H9 (cell line): ENCODE data around the gene ADGRL2. TPM values are rescaled to one million over a fixed set of nuclear protein-coding genes. Genes with fewer than 3 reads are reported as not detected.

Experiments used
- DNase-seq: peaks from one replicate; pipeline ENCODE4 v3.0.0-alpha.2; 2017
- H2AFZ ChIP-seq: one replicate; pipeline ENCODE4 v1.6.1; 2013; ENCODE audit warnings: mild to moderate bottlenecking, low read length, control low read depth, moderate library complexity
- H2AK5ac ChIP-seq: 2 replicates; pipeline ENCODE4 v1.6.1; 2013; ENCODE audit warnings: low read length, control low read depth, mixed read lengths; ENCODE audit not compliant: insufficient read length
- H2BK120ac ChIP-seq: one replicate; pipeline ENCODE4 v1.6.1; 2013; ENCODE audit warnings: low read depth, mild to moderate bottlenecking, low read length, control low read depth, inconsistent platforms; ENCODE audit not compliant: poor library complexity, severe bottlenecking
- H2BK12ac ChIP-seq: 2 replicates; pipeline ENCODE4 v1.6.1; 2013; ENCODE audit warnings: low read length, control low read depth, mixed read lengths, low read depth; ENCODE audit not compliant: insufficient read length
- H2BK15ac ChIP-seq: 2 replicates; pipeline ENCODE4 v1.6.1; 2013; ENCODE audit warnings: low read depth, low read length, control low read depth
- H2BK20ac ChIP-seq: one replicate; pipeline ENCODE4 v1.6.1; 2013; ENCODE audit warnings: low read depth, mild to moderate bottlenecking, low read length, control low read depth, inconsistent platforms; ENCODE audit not compliant: poor library complexity, severe bottlenecking
- H2BK5ac ChIP-seq: 2 replicates; pipeline ENCODE4 v1.6.1; 2013; ENCODE audit warnings: low read length, control low read depth, mixed read lengths; ENCODE audit not compliant: insufficient read length
- H3K14ac ChIP-seq: 2 replicates; pipeline ENCODE4 v1.6.1; 2013; ENCODE audit warnings: low read length, control low read depth; ENCODE audit not compliant: insufficient read depth
- H3K18ac ChIP-seq: 2 replicates; pipeline ENCODE4 v1.6.1; 2013; ENCODE audit warnings: low read depth, mild to moderate bottlenecking, mixed read lengths, low read length, control low read depth; ENCODE audit not compliant: insufficient read length
- H3K23ac ChIP-seq: 2 replicates; pipeline ENCODE4 v1.6.1; 2013; ENCODE audit warnings: low read length, control low read depth, mixed read lengths, low read depth; ENCODE audit not compliant: insufficient read length
- H3K23me2 ChIP-seq: 2 replicates; pipeline ENCODE4 v1.6.1; 2013; ENCODE audit warnings: low read depth, mild to moderate bottlenecking, mixed read lengths, low read length, control low read depth; ENCODE audit not compliant: insufficient read length, poor library complexity, severe bottlenecking
- H3K27ac ChIP-seq: 2 replicates; pipeline ENCODE4 v1.5.1; 2013; ENCODE audit warnings: low read length, control low read depth, mixed read lengths, low read depth; ENCODE audit not compliant: insufficient read length
- H3K27me3 ChIP-seq: 2 replicates; pipeline ENCODE4 v1.6.1; 2013; ENCODE audit warnings: low read length, control low read depth, inconsistent platforms; ENCODE audit not compliant: insufficient read depth
- H3K4ac ChIP-seq: 2 replicates; pipeline ENCODE4 v1.6.1; 2013; ENCODE audit warnings: low read depth, mild to moderate bottlenecking, control low read depth, inconsistent platforms, low read length, moderate library complexity
- H3K4me1 ChIP-seq: 2 replicates; pipeline ENCODE4 v1.6.1; 2013; ENCODE audit warnings: low read length, control low read depth, inconsistent platforms; ENCODE audit not compliant: insufficient read depth
- H3K4me2 ChIP-seq: 2 replicates; pipeline ENCODE4 v1.6.1; 2013; ENCODE audit warnings: low read length, control low read depth, mixed read lengths; ENCODE audit not compliant: insufficient read length, insufficient read depth
- H3K56ac ChIP-seq: 2 replicates; pipeline ENCODE4 v1.6.1; 2013; ENCODE audit warnings: low read depth, mild to moderate bottlenecking, mixed read lengths, low read length, control low read depth; ENCODE audit not compliant: insufficient read length
- H3K79me1 ChIP-seq: 2 replicates; pipeline ENCODE4 v1.6.1; 2013; ENCODE audit warnings: low read depth, mild to moderate bottlenecking, moderate library complexity, low read length, control low read depth, inconsistent platforms; ENCODE audit not compliant: insufficient read depth, poor library complexity, severe bottlenecking
- H3K79me2 ChIP-seq: 2 replicates; pipeline ENCODE4 v1.6.1; 2013; ENCODE audit warnings: low read length, control low read depth, inconsistent platforms; ENCODE audit not compliant: insufficient read depth
- H3K9ac ChIP-seq: 2 replicates; pipeline ENCODE4 v1.6.1; 2013; ENCODE audit warnings: low read length, control low read depth, mixed read lengths; ENCODE audit not compliant: insufficient read length; ENCODE audit errors: extremely low read depth
- H3K9me3 ChIP-seq: one replicate; pipeline ENCODE4 v1.6.1; 2013; ENCODE audit warnings: low read depth, low read length, inconsistent platforms; ENCODE audit not compliant: control insufficient read depth
- H3T11ph ChIP-seq: one replicate; pipeline ENCODE4 v1.6.1; 2013; ENCODE audit warnings: mild to moderate bottlenecking, low read length, control low read depth, inconsistent platforms
- H4K20me1 ChIP-seq: one replicate; pipeline ENCODE4 v1.6.1; 2013; ENCODE audit not compliant: control insufficient read depth, insufficient read length, insufficient read depth
- H4K5ac ChIP-seq: 2 replicates; pipeline ENCODE4 v1.6.1; 2013; ENCODE audit warnings: low read depth, mild to moderate bottlenecking, mixed read lengths, low read length, control low read depth; ENCODE audit not compliant: insufficient read length
- H4K8ac ChIP-seq: replicated peaks from 2 replicates; pipeline ENCODE4 v1.6.1; 2013; ENCODE audit warnings: low read length, control low read depth, mixed read lengths, low read depth; ENCODE audit not compliant: insufficient read length
- H4K91ac ChIP-seq: 2 replicates; pipeline ENCODE4 v1.6.1; 2013; ENCODE audit warnings: low read depth, mild to moderate bottlenecking, moderate library complexity, mixed read lengths, low read length, control low read depth; ENCODE audit not compliant: insufficient read length
- H3K27ac Mint-ChIP-seq, 3 experiments: 2 replicates in 2 of 3; 3 replicates in 1 of 3; pipeline ENCODE4 v1.8.0; 2020 to 2021; ENCODE audit warnings: mixed read lengths in 3 of 3, mild to moderate bottlenecking in 1 of 3, moderate library complexity in 1 of 3
- H3K27me3 Mint-ChIP-seq: 2 replicates; pipeline ENCODE4 v1.8.0; 2021; ENCODE audit warnings: low read depth, mild to moderate bottlenecking, moderate library complexity, mixed read lengths
- H3K36me3 Mint-ChIP-seq, 3 experiments: 2 replicates in 2 of 3; 3 replicates in 1 of 3; pipeline ENCODE4 v1.8.0; 2020 to 2021; ENCODE audit warnings: low read depth in 3 of 3, mixed read lengths in 3 of 3; ENCODE audit not compliant: insufficient read depth in 1 of 3
- H3K4me1 Mint-ChIP-seq, 2 experiments: 2 replicates each; pipeline ENCODE4 v1.8.0; 2020; ENCODE audit warnings: mixed read lengths in 2 of 2
- H3K4me3 Mint-ChIP-seq, 2 experiments: 2 replicates in 1 of 2; 3 replicates in 1 of 2; pipeline ENCODE4 v1.8.0; 2020 to 2021; ENCODE audit warnings: mild to moderate bottlenecking in 2 of 2, mixed read lengths in 2 of 2, moderate library complexity in 1 of 2
- H3K9me3 Mint-ChIP-seq, 2 experiments: 2 replicates in 1 of 2; 3 replicates in 1 of 2; pipeline ENCODE4 v1.8.0; 2020; ENCODE audit warnings: mild to moderate bottlenecking in 2 of 2, mixed read lengths in 2 of 2, moderate library complexity in 1 of 2
- CTCF ChIP-seq: fragments of 200-600 bp; sonication (generic); conservative IDR thresholded peaks from 3 replicates; pipeline ENCODE4 v1.8.0; 2021; ENCODE audit warnings: antibody characterized with exemption, mild to moderate bottlenecking
- WGBS: extraction: QIAGEN DNeasy Blood & Tissue Kit; methylation state at CpG from one replicate; pipeline ENCODE4 v1.1.7; 2013; ENCODE audit warnings: missing lambda C conversion rate, low lambda C conversion rate, mixed read lengths; ENCODE audit not compliant: insufficient read length; ENCODE audit errors: extremely low coverage; 5-methylcytosine and 5-hydroxymethylcytosine counted together
- total RNA-seq: library from RNA; stranded (reverse); gene quantifications from 2 replicates; pipeline ENCODE4 v1.2.1, GENCODE V29; 2021

Gene ADGRL2
- total RNA-seq, 1 experiment from 2014 or later: 119 TPM

- Histone ChIP-seq H3K14ac (no peak overlapping the region), H3K4me1 (peaks cover 5% of the 10 kb centered on the region; the same call in 1 of the 2 replicates), H4K20me1 (no peaks in the 10 kb centered on the region), H3K4me2 (no peak overlapping the region), H3K23ac (no peak overlapping the region), H3K79me1 (peaks cover 2% of the 10 kb centered on the region), H3K27me3 (no peaks in the 10 kb centered on the region), H3K4ac (no peak overlapping the region), H3K9ac (no peak overlapping the region), H3K18ac (no peak overlapping the region), H3K27ac (no peak overlapping the region), H3K23me2 (no peaks in the 10 kb centered on the region), H3T11ph (no peak overlapping the region), H2AFZ (no peak overlapping the region), H2AK5ac (no peak overlapping the region), H2BK12ac (no peak overlapping the region), H3K9me3 (no peaks in the 10 kb centered on the region), H4K8ac (no peak overlapping the region), H3K79me2 (peaks cover 6% of the 10 kb centered on the region; the same call in 1 of the 2 replicates), H2BK15ac (no peak overlapping the region), H2BK5ac (no peak overlapping the region), H4K91ac (no peak overlapping the region), H4K5ac (no peak overlapping the region), H2BK20ac (no peak overlapping the region), H2BK120ac (no peak overlapping the region), H3K56ac (no peak overlapping the region)
- WGBS: no CpG with 5 or more reads among the region's 1 CpG
- Mint-ChIP-seq H3K27ac (peak overlapping the region; percentile 12 to 74 (median 12); a peak in 5 of 7 replicates), H3K27me3 (no peaks in the 10 kb centered on the region), H3K4me1 (peaks cover 41 to 44% of the 10 kb centered on the region in 2 experiments), H3K36me3 (peaks cover 7 to 30% (median 24%) of the 10 kb centered on the region in 3 experiments), H3K4me3 (no peak overlapping the region), H3K9me3 (no peaks in the 10 kb centered on the region)
- TF ChIP-seq CTCF: no peak
- no peak for DNase-seq
These were observed 45.9 kb downstream of the ADGRL2 start for GRCh38 chr1:81846630-81847029.
